A549 (cell line): ENCODE measurements around the gene SERPINA6.

Experiments used
- CEBPB ChIP-seq, 2 experiments: fragments of >200 bp in 1 of 2; sonication (Bioruptor Twin) in 1 of 2; formaldehyde crosslinking in 1 of 2; IDR thresholded peaks; 2 replicates each; pipeline ENCODE4 v1.6.1; 2012 to 2016
- CHD2 ChIP-seq: fragments of 150-350 bp; IDR thresholded peaks from 2 replicates; pipeline ENCODE4 v1.6.1; 2014; ENCODE audit warnings: low read length; ENCODE audit not compliant: partially characterized antibody
- FOSL2 ChIP-seq, 2 experiments: fragments of 450-650 bp in 1 of 2; fragments of >200 bp in 1 of 2; sonication (Bioruptor Twin) in 1 of 2; formaldehyde crosslinking; IDR thresholded peaks; 2 replicates each; pipeline versions ENCODE4 v1.5.0 to v1.6.1; 2016 to 2020; ENCODE audit warnings: mild to moderate bottlenecking in 1 of 2, moderate library complexity in 1 of 2
- JUNB ChIP-seq: fragments of >200 bp; sonication (Bioruptor Twin); formaldehyde crosslinking; IDR thresholded peaks from 2 replicates; pipeline ENCODE4 v1.6.1; 2016
- MAFK ChIP-seq: fragments of 450-650 bp; IDR thresholded peaks from 2 replicates; pipeline ENCODE4 v1.6.1; 2014; ENCODE audit not compliant: partially characterized antibody
- NR3C1 ChIP-seq: fragments of >200 bp; sonication (Bioruptor Twin); formaldehyde crosslinking; IDR thresholded peaks from 3 replicates; pipeline ENCODE4 v1.6.1; 2017
- POLR2A ChIP-seq: IDR thresholded peaks from 2 replicates; pipeline ENCODE4 v1.6.1; 2012; ENCODE audit warnings: mild to moderate bottlenecking, low read length
- RCOR1 ChIP-seq: fragments of 150-350 bp; IDR thresholded peaks from 2 replicates; pipeline ENCODE4 v1.6.1; 2014; ENCODE audit warnings: antibody characterized with exemption, low read length, low read depth
- SMC3 ChIP-seq: fragments of >200 bp; sonication (Bioruptor Twin); formaldehyde crosslinking; IDR thresholded peaks from 3 replicates; pipeline ENCODE4 v1.6.1; 2018; ENCODE audit warnings: inconsistent platforms
- TF ChIP-seq, protein P1 (sequence below): fragments of >200 bp; sonication (Bioruptor Twin); formaldehyde crosslinking; IDR thresholded peaks from 3 replicates; pipeline ENCODE4 v1.5.1; 2016
- TF ChIP-seq, protein P2 (sequence below): fragments of 200-600 bp; sonication (generic); IDR thresholded peaks from 2 replicates; pipeline ENCODE4 v1.6.1; 2016; ENCODE audit warnings: antibody characterized with exemption, mild to moderate bottlenecking, moderate library complexity
- TF ChIP-seq, protein P3 (sequence below): fragments of >200 bp; sonication (Bioruptor Twin); formaldehyde crosslinking; IDR thresholded peaks from 3 replicates; pipeline ENCODE4 v1.6.1; 2016
- TF ChIP-seq, protein P4 (sequence below): fragments of 450-650 bp; IDR thresholded peaks from 2 replicates; pipeline ENCODE4 v1.6.1; 2014; ENCODE audit warnings: antibody characterized with exemption

DNA sequence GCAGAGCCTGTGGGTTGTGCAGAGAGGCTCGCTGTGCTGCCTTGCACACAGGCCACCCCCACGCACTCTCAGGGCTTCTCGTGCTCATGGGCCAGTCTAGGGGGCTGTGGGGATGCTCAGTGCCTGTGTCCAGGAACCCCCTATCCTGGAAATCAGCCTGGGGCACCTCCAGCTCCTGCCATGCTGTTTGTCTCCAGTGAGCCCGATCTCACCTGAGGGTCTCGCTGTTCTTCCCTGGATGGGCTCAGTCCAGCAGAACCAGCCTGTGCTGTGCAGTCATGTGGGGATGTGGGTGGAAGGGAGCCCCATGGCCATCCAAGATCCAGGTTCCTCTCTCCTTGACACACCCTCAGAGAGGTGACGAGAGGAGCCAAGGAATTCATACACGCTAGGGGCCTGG is 38.5 kb upstream of the SERPINA6 start:
- TF ChIP-seq JUNB: no peak
- TF ChIP-seq, protein P1, sequence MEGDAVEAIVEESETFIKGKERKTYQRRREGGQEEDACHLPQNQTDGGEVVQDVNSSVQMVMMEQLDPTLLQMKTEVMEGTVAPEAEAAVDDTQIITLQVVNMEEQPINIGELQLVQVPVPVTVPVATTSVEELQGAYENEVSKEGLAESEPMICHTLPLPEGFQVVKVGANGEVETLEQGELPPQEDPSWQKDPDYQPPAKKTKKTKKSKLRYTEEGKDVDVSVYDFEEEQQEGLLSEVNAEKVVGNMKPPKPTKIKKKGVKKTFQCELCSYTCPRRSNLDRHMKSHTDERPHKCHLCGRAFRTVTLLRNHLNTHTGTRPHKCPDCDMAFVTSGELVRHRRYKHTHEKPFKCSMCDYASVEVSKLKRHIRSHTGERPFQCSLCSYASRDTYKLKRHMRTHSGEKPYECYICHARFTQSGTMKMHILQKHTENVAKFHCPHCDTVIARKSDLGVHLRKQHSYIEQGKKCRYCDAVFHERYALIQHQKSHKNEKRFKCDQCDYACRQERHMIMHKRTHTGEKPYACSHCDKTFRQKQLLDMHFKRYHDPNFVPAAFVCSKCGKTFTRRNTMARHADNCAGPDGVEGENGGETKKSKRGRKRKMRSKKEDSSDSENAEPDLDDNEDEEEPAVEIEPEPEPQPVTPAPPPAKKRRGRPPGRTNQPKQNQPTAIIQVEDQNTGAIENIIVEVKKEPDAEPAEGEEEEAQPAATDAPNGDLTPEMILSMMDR: no peak
- no peak for TF ChIP-seq RCOR1
- TF ChIP-seq POLR2A: no peak
- TF ChIP-seq, protein P2, sequence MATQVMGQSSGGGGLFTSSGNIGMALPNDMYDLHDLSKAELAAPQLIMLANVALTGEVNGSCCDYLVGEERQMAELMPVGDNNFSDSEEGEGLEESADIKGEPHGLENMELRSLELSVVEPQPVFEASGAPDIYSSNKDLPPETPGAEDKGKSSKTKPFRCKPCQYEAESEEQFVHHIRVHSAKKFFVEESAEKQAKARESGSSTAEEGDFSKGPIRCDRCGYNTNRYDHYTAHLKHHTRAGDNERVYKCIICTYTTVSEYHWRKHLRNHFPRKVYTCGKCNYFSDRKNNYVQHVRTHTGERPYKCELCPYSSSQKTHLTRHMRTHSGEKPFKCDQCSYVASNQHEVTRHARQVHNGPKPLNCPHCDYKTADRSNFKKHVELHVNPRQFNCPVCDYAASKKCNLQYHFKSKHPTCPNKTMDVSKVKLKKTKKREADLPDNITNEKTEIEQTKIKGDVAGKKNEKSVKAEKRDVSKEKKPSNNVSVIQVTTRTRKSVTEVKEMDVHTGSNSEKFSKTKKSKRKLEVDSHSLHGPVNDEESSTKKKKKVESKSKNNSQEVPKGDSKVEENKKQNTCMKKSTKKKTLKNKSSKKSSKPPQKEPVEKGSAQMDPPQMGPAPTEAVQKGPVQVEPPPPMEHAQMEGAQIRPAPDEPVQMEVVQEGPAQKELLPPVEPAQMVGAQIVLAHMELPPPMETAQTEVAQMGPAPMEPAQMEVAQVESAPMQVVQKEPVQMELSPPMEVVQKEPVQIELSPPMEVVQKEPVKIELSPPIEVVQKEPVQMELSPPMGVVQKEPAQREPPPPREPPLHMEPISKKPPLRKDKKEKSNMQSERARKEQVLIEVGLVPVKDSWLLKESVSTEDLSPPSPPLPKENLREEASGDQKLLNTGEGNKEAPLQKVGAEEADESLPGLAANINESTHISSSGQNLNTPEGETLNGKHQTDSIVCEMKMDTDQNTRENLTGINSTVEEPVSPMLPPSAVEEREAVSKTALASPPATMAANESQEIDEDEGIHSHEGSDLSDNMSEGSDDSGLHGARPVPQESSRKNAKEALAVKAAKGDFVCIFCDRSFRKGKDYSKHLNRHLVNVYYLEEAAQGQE: no peak
- TF ChIP-seq, protein P3, sequence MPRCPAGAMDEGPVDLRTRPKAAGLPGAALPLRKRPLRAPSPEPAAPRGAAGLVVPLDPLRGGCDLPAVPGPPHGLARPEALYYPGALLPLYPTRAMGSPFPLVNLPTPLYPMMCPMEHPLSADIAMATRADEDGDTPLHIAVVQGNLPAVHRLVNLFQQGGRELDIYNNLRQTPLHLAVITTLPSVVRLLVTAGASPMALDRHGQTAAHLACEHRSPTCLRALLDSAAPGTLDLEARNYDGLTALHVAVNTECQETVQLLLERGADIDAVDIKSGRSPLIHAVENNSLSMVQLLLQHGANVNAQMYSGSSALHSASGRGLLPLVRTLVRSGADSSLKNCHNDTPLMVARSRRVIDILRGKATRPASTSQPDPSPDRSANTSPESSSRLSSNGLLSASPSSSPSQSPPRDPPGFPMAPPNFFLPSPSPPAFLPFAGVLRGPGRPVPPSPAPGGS: no peak
- TF ChIP-seq CEBPB (IDR thresholded peaks at IDR 0.05): no peak
- no peak for TF ChIP-seq NR3C1
- TF ChIP-seq, protein P4, sequence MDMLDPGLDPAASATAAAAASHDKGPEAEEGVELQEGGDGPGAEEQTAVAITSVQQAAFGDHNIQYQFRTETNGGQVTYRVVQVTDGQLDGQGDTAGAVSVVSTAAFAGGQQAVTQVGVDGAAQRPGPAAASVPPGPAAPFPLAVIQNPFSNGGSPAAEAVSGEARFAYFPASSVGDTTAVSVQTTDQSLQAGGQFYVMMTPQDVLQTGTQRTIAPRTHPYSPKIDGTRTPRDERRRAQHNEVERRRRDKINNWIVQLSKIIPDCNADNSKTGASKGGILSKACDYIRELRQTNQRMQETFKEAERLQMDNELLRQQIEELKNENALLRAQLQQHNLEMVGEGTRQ: no peak
- no peak for TF ChIP-seq CHD2
- no peak for TF ChIP-seq MAFK
- TF ChIP-seq FOSL2 (IDR thresholded peaks at IDR 0.05): no peak
- TF ChIP-seq FOSL2 (CRISPR knock-in tag; IDR thresholded peaks at IDR 0.05): no peak
- TF ChIP-seq SMC3: no peak
